Fibroblast of skin of scalp (primary cell): ENCODE measurements around the gene RHBDF2.

ENCODE experiments used
- DNase-seq: peaks from one replicate; pipeline ENCODE4 v3.0.0-alpha.2; 2013

Gene RHBDF2

DNA sequence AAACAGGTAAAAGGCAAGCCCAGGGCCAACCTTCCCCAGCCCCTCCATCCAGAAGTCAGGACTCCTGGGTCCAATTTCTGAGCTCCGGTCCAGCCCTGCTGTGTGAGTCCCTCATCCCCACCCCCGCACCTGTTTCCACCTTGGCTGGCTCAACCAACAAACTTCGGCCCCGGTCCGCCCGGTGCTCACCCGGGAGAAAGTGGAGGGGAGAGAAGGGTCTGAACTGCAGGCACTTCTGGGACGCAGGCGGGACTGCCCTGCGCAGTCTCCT, 541 bp downstream of the RHBDF2 start:
- DNase-seq, result no peak

DNA sequence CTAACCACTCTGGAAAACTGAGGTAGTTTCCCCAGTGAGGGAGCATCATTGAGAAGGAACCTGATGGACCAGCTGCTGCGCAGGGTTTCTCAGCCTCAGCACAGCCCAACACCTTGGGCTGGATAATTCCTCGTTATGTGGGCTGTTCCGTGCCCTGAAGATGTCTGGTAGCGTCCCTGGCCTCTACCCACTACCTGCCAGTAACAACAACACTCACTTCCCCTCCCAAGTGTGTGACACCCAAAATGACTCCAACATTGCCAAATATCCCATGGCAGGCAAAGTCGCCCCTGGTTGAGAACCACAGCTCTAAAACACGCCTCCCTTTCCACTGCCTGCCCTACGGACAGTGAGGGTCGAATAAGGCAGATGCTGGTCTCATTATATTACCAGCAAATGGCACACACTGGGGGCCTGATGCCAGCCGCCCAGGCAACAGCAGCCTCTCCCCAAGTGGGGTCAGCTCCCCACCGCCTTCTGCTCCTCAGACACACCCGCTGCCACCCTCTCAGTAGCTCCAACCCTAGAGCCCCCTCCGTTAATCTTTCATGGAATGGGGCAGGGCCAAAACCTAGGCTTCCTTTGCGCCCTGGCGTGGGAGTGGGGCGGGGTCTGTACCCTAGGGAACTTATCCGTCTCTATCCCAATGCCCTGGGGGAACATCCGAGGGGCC, 1.0 kb downstream of the RHBDF2 start:
- no peak for DNase-seq

DNA sequence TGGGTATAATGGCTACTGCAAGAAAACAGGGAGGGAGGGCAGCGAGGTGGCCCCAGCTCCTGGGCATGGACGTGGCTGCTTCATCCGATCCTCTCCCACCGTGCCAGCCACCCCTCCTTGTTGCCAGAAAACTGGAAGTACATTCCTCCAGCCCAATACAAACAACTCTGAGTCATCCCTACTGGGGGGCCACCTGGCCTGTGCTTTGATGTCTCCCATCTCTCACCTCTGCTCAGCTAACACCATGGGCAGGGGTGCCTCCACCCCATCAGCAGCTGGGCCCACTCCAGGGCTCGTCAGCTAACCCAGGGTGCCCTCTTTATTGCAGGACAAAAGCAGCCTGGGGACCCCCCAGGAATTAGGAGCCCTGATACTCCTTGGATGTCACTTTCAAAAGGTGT, 2.0 kb downstream of the RHBDF2 start:
- no peak for DNase-seq

DNA sequence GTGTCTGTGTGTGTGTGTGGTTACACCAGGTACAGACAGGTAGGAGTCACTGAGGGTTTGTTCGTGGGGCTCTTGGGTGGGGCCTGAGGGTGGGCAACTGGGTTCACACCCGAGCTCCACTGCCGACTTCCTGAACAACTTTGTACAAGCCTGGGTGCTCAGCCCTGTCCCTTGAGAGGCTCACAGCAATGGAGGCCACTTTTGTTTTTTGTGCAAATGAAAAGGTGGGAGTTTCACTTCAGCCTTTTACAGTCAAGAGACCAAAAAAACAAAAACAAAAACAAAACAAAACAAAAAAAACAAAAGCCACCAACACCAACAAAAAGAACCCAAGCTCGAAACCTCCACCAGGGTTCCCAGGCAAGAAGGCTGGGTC, 2.4 kb downstream of the RHBDF2 start:
- DNase-seq, result no peak

DNA sequence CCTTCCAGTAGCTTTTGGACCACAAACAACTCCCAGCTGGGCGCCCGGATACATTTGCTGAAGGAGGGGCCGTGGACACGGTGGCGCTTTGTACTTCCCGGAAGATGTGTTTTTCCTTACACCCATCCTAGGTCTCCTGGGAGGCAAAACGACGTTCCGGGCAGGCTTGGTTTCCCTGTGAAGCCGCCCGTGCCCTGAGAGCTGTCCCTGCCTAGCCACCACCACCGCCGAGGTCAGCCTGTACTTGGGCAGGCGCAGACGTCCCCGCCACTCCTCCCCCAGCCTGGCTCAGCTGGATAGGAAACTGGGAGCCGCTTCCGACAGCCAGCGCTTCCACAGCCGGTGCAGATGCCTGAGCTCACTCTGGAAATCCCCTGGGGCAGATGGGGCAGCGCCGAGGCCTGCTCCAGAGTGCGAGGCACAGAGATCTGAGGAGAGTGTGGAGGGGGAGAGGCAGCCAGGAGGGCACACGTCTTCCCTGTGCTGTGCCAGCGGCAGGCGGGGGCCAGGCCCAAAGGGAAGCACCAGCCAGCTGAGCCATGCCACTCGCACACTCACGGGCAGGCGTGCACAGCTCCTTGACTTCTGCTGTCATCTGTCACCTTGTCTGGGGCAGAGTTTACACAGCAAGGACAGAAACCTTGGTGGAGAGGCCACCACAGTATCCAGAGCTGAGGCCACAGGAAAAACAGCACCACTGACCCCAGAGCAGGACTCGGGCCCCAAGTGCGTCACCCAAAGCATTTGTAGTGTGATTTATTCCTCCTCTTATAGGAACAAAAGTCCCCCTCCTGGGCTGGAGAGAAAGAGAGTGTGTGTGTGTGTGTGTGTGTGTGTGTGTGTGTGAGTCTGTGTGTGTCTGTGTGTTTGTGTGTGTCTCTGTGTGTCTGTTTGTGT, 3.0 kb downstream of the RHBDF2 start:
- DNase-seq, result peak; percentile 83

DNA sequence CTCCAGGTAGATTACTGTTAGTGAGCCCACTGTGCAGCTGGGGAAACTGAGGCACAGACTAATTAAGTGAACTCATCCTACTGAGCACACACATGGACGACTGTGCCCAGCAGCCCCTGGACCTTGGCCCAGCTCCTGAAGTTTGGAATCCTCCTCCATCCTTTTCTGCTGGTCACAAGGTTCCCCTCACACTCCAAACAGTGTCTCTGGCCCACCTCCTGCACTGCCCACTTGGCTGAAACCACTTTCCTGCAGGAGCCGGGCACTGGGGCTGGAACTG, 3.6 kb downstream of the RHBDF2 start:
- DNase-seq, result no peak

DNA sequence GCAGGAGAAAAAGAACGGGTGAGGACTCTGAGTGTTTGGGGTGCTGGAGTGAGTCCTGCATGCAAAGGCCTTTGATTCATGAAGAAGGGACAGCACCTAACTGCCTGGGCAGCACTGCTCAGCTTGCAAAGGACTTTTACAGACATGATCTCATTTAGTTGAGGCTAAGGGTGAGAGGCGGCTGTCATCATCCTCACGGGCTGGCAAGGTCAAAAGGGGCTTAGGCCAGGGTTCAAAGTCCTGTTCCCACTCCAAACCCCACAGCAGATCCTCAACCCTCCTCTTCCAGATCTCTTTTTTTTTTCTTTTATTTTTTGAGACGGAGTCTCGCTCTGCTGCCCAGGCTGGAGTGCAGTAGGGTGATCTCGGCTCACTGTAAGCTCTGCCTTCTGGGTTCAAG, 4.8 kb downstream of the RHBDF2 start:
- DNase-seq, result no peak

DNA sequence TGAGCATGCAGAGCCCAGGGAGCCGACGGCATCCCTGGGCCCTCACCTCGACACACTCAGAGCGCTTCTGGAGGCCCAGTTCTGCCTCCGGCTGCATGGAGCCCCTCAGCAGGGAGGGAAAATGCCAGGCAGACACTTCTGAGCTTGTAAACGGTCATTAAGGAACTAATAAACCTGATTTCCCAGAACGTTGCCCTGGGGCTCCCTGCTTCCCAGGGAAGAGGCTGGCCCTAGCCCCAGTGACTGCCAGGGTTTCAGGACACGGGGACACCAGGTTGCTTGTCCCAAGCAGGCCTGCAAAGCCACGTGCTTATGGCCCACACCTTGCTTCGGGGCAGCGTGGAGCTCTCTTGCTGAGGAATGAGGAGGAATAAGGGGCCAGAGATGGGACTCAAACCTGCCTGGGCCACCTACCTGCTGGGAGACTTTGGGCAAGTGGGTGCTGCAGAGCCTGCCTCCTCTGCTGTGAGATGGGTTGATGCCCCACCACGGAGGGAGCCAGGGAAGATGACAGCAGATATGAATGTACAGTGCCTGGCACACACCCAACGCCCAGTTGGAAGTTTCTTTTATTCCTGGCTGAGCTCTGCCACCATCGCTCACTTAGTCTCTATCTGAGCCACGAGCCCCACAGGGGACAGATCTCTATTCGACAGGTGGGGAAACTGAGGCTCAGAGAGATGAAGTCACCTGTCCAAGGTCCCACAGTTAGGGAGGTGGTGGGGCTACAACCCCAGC, 5.4 kb downstream of the RHBDF2 start:
- DNase-seq, result no peak

DNA sequence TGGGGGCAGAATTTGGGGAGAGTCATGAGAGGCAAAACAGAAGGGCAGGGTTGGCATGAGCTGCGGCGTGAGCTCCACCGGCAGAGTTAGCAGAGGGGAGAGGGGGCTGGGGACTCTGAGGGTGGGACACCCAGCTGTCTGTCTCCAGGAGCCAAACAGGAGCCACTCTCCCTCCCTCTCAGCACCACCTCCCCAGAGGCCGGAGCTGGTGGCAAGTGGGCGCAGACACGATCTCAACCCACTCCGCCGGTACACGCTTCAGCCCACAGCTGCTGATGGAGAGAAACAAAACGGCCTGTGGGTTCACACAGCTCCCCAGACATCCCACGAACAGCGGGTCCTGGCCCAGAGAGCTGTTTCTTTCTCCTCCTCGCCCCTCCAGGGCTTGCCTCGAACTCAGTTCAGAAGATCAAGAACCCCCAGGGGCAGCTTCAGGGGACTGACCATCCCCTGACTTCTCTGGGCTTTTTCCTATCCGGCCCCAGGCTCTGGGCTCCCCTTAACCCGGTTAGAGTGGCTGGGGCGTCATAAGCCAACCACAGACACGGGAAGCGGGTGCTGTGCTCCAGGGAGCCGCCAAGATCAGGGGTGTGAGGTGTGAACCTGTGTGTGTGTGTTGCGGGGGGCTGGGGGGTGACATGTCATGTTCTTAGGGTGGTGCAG, 7.6 kb downstream of the RHBDF2 start:
- DNase-seq, result no peak

DNA sequence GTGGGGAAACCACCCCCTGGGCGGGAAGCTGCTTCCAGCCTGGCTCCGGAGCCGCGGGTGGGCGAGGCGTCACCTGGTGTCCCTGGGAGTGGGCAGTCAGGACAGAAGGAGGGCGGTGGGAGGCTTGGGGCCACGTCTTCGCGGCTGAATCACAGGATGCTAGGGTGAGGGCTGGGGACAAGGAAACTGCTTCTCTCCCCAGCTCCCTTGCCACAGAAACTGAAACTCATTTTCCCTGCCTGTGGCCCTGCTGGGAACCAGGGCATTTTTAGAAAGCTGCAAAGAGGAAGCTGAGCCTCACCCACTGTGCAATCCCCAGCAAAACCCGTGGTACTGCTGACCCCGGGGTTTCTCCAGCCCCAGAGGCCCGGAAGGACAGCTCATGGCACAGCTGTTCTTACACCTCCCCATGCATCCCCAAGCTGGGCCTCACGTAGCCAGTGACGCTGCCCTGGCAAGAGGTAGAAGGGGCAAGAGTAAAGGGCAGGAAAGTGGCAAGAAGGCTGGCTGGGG, 8.2 kb downstream of the RHBDF2 start:
- peak; percentile 61 for DNase-seq

DNA sequence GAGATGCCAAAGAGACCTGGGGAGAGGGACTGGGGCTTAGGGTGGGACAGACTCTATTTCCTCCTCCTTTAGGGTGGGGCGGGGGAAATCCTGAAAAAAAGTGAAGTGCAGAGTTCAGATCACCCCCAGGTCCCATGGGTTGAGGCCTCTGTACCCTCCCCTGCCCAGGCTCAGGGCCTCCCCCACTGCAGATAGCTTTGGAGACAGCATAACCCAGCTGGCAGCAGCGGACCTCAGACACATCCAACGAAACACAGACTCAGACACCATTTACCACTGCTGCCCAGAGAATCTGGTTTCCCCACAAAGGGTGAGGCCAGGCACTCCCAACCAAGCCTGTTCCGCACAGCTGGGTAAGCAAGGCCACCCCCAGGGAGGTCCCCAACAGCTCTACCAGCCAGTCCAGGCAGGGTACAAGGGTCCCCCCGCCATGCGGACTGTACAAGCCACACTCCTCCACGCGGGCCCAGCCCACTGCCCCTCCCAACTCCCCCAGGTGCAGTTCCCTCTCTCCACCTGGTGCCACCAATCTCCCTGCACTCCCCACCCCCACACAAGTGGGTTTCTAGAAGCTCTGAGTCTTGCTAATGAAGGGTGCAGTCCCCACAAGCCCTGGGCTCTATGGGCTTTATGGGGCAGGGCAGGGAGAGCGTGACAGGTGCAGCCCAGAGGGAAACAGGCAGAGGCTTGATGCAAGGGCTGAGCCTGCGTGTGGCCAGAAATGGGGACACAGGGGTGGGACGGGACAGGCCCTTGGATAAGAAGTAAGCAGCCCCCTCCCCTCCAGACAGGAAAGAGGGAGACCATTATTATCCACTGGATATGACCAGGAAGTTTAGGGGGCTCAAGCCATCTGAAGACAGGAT, 8.9 kb downstream of the RHBDF2 start:
- no peak for DNase-seq

DNA sequence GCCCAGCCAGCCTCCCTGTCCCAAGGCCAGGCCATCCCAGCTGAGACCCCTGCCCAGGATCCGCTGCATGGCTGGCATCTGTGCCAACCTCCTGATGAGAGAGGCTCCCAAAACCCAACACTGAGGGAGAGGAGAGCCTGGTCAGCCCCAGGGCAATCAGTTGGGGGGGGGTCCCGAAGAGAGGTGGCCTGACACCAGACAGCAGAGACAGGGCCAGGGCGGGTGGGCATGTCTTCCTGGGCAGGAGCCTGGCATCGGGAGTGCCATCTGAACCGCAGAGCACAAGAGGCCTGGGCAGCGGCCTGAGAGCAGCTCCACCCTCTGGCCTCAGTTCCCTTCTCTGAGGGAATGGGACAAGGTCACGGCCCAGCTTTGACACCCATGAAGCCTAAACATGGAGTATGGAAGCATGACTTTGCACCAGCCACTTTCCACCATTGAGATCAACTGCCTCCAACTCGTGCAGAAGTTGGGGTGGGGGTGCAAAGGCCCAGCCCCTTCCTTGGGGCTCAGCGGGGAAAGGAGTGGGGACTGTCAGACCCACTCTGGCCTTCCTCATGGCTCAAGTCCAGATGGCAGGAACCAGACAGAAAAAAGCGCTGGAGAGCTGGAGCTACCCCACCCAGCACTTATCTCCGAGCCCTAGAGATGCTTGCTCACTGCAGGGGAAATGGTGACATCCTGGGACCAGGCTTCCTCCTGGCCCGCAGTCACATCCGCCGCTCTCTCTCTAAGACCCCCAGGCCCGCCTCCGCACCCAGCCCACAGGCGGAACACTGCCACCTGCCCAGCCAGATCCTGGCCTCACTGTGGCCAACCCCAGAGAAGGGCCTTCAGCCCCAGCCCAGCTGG, 9.7 kb downstream of the RHBDF2 start:
- DNase-seq, result no peak

DNA sequence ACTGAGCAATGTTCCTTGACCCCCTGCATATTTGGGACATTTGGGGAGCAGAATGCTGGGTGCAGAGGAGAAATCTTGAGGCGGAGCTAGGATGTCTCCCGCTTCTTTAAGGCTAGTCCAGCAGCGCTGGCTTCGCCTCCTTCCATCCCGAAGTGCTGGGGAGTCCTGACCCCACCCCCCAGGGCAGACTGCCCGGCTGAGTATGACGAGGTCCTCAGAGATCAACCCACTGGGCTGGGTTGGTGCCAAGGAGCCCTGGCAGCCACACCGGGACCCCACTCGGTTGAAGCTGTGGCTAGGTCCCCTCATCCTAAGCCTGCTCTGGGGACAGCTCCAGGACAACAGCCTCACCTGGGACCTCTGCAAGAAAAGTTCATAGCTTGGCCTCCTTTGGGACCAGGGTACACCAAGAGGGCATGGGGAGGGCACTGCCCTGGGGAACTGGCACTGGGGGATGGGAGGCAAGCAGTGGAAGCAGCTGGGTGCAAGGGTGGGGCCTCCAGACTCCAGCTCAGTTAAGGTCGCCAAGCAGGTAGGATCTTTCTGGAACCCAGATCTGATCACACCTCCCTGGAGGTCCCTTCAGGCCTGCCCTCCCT, 11.0 kb downstream of the RHBDF2 start:
- no peak for DNase-seq

DNA sequence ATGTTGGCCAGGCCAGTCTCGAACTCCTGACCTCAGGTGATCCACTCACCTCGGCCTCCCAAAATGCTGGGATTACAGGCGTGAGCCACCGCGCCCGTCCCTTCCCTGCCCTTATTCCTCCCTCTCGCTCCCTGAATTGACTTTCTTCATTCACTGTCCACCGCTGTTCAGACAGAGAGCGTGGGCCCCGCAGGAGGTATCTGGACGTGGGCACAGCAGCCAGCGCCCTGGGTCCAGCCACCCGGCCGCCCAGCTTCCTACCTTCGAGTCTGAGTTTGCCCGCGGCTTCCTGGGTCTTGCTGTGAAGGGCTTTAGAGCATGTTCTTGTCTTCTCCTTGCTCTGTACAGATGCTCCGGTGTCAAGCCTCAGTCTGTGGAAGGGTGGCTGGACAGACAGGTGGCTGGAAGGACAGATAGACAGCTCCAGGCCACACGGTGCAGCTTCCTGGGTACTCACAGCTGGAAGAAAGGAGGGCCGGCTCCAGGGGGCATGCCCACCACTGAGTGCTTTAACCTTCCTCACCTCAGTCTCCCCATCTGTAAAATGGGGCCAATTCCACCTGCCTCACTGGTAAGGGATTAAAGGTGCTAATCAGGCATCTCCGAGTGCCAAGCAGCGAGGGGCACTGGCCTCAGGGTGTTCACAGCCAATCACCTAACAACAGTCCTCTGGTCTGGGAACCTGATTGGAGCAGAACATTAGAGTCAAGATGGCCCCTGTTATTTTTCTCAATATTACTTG, 13.6 kb downstream of the RHBDF2 start:
- no peak for DNase-seq

DNA sequence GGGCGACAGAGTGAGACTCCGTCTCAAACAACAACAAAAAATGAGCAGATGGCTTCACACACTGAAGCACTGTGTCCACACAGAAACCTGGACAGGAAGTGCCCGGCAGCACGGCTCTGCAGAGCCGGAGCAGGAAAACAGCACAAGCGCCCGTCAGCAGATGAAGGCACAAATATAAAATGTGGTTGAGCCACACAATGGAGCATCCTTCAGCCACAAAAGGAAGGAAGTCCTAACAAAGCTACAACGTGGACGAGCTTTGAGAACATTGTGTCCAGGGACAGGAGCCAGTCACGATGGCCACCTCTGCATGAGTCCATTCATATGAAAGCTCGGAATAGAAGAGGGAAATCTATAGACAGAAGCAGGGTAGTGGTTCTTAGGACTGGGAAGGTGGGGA, 15.7 kb downstream of the RHBDF2 start:
- DNase-seq, result no peak

DNA sequence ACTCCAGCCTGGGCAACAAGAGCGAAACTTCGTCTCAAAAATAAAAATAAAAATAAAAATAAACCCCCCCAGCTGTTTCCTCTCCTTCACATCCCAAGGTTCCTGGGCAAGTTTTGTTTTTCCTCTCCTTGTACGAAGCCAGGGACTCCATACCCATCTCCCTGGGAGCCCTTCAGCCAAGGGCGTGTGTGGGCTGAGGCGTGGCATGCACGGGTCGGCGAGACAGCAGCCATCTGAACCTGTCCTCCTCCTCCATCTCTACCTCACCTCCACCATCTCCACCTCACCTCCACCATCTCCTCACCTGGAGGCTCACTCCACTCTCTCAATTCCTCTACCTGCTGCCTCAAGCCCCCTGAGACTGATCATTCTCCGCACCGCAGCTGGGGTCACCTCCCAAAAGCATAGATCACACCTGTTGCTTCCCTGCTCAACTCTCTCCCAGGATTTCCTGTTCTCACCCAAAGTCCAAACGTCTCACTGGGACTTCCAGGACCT, 16.9 kb downstream of the RHBDF2 start:
- DNase-seq, result no peak

DNA sequence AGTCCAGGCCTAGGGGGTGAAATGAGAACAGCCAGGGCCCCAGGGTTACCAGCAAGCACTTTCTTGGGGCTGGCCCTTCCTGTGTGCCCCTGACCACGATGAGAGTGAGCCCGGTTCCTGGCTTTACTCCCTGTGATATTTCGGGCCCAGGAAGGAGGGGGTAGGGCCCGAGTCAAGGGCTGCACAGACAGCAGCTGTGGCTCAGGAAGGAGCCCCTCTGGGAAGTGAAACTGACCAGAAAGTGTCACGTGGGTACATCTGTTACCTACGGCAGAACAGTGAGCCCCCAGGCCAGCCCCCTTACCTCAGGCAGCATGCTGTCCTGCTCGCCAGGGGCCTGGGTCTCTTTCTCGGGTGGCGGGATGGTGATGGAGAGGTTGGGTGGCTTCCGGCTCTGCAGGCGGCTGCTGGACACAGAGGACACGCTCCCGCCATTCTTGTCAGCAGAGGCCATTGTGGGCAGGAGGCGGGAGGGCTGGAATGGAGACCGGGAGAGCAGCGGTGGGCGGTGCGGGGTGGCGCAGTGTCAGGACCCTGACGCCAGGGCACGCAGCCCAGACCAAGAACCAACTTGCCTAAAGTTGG, 20.1 kb downstream of the RHBDF2 start:
- DNase-seq, result no peak

DNA sequence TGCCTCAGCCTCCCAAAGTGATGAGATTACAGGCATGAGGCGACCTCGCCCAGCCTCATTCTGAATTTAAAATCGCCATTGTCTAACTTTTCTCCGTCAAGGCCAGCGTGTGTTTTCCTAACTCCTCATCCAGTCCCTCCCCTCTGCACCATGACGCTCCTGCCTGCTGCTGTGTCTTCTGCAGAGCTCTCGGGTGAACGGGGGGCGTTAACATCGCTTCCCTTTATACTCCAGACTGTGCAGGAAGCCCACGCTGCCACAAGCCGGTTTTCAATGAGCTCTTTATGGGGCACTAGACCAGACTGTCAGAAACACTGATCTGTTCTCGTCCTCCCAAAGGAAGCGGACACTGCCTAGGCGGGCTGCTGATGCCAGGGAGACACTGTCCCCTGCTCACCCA, 20.6 kb downstream of the RHBDF2 start:
- peak; percentile 22 for DNase-seq

DNA sequence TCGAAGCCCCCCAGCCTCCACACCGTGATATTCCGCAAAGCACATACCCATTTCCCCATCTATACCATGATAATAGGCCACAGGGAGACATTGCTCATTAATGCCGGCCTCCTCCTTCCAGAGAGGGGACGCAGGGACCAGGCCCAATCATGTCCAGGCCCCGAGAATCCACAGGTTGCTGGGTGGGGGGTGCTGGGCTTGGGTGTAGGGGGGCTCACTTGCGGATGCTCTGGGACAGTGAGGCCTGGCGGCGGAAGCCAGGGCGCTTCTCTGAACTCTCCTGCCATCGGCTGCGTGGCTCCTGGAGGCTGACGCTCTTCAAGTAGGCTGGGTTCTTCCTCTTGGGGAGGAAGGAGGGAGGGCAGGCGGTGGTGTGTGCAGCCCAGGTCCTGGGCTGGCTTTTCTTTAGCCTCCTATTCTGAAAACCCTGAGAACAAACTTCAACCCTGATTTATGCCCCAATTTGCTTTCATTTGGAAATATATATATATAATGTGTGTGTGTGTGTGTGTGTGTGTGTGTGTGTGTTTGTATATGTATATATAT, 21.6 kb downstream of the RHBDF2 start:
- no peak for DNase-seq
